Type B pancreatic cell (in vitro differentiated cells): Measurements from ENCODE around the gene SPRYD3. TPM values are rescaled to one million over a fixed set of nuclear protein-coding genes. Genes with fewer than 3 reads are reported as not detected.
A peak's percentile ranks its signal among the peaks of the same experiment; 100 is the strongest.
"Not testable (repeated sequence)": the region's sequence is repeated elsewhere in the genome, so short reads cannot be mapped to it uniquely, and the experiment has no call there.

Source experiments
- DNase-seq: peaks from one replicate; pipeline ENCODE4 v3.0.0; 2021; ENCODE audit warnings: mixed read lengths; ENCODE audit not compliant: unreplicated experiment; ENCODE audit errors: extremely low spot score
- H3K27ac Mint-ChIP-seq: 2 replicates; pipeline ENCODE4 v1.8.0; 2021; ENCODE audit warnings: mild to moderate bottlenecking, mixed read lengths
- H3K27me3 Mint-ChIP-seq: 2 replicates; pipeline ENCODE4 v1.8.0; 2021; ENCODE audit warnings: mixed read lengths
- H3K36me3 Mint-ChIP-seq: 2 replicates; pipeline ENCODE4 v1.8.0; 2021; ENCODE audit warnings: mixed read lengths
- H3K4me1 Mint-ChIP-seq: one replicate; pipeline ENCODE4 v1.8.0; 2021; ENCODE audit warnings: mixed read lengths; ENCODE audit not compliant: unreplicated experiment
- H3K4me3 Mint-ChIP-seq: 2 replicates; pipeline ENCODE4 v1.8.0; 2021; ENCODE audit warnings: mild to moderate bottlenecking, mixed read lengths
- H3K9me3 Mint-ChIP-seq: 2 replicates; pipeline ENCODE4 v1.8.0; 2021; ENCODE audit warnings: mixed read lengths
- CTCF ChIP-seq: fragments of 200-600 bp; sonication (generic); conservative IDR thresholded peaks from 2 replicates; pipeline ENCODE4 v1.5.0; 2021; ENCODE audit warnings: antibody characterized with exemption, mild to moderate bottlenecking
- total RNA-seq: library from RNA; stranded (reverse); gene quantifications from 2 replicates; pipeline ENCODE4 v1.2.1, GENCODE V29; 2021; ENCODE audit warnings: low replicate concordance

The SPRYD3 gene
- total RNA-seq, 1 donor from 2014 or later = 22.1 TPM

DNA sequence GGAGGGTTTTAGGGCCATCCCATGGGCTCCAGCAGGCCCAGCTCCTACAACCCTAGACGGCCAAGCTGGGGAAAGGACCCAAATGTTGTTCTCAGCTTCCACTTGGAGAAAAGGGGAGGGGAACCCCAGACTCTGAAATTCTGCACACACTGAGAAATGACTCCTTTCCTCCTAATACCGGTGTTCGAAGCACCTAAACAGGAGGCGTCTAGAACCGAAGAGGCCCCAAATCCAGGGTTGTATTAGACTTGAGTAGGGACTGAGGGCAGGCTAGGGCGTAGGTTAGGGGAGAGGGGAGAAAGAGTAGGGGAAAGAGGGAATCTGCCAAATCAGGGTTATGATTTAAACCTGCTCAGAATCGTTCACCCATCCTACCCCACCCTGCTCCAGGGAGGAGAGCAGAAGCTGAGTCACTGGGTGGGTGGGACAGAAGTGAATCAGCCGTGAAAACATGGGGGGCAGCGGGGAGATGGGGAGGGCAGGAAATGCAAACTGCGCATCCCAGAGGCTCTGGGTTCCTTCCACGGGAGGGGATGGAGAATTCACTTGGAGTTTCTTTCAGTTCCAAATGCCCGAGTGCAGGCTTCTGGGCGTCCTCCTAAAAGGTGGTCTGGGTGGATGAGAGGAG lies 19.3 kb upstream of the SPRYD3 start:
- H3K27ac Mint-ChIP-seq = peak overlapping the region; percentile 92
- H3K9me3 Mint-ChIP-seq = no peaks in the 10 kb centered on the region
- no peak for TF ChIP-seq CTCF
- H3K4me1 Mint-ChIP-seq = peaks cover 36% of the 10 kb centered on the region
- H3K4me3 Mint-ChIP-seq = peak overlapping the region; percentile 92
- DNase-seq = no peak
- H3K27me3 Mint-ChIP-seq = peaks cover 30% of the 10 kb centered on the region
- H3K36me3 Mint-ChIP-seq = no peaks in the 10 kb centered on the region

DNA sequence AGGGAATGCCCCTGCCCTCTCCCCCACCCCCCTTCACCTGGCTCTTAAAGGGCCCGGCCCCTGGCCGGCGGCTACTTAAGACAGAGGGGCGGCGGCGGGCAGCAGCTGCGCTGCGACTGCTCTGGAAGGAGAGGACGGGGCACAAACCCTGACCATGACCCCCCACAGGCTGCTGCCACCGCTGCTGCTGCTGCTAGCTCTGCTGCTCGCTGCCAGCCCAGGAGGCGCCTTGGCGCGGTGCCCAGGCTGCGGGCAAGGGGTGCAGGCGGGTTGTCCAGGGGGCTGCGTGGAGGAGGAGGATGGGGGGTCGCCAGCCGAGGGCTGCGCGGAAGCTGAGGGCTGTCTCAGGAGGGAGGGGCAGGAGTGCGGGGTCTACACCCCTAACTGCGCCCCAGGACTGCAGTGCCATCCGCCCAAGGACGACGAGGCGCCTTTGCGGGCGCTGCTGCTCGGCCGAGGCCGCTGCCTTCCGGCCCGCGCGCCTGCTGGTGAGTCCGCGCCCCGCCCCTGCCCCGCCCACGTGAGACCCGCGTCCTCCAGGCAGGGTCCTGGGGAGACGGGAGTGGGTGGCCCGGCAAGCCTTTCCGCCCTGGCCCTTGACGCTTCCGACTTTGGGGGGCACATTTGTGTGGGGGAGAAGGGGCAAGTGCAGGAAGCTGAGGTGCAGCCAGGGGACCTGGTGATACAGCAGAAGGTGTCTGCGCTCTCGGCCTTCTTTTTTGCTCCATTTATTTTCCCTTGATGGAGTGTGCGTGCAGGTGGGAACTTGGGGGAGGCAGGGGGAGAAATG lies 18.6 kb upstream of the SPRYD3 start, which contains the start of gene IGFBP6:
Gene IGFBP6, plus strand, starts transcription at position 104 of the 790 bp plus-strand sequence. Its CDS starts 51 bp downstream, at position 155.
- H3K36me3 Mint-ChIP-seq = no peaks in the 10 kb centered on the region

DNA sequence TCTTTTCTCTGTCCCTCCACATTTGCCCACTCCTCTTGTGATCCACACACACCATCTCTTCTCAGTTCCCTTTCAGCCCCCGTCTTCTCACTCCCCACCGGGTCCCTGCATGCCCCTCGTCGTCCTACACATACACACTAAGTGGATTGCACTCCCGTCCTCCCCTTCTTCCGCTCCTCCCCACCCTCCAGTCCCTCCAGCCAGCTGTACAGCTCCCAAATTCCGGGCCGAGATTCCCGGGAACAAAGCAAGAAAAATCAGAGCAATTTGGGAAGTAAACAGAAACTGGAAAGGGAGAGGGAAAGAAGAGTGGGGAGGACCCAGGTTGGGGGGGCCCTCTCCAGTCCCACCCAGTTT lies 18.0 kb upstream of the SPRYD3 start:
- H3K36me3 Mint-ChIP-seq = no peaks in the 10 kb centered on the region
- no peaks in the 10 kb centered on the region for H3K9me3 Mint-ChIP-seq
- H3K27ac Mint-ChIP-seq = peak overlapping the region; percentile 83
- peaks cover 36% of the 10 kb centered on the region for H3K4me1 Mint-ChIP-seq
- peaks cover 30% of the 10 kb centered on the region for H3K27me3 Mint-ChIP-seq
- TF ChIP-seq CTCF = no peak
- peak overlapping the region; percentile 89 for H3K4me3 Mint-ChIP-seq
- DNase-seq = no peak

More for the DNA sequence above, 18.6 kb upstream of the SPRYD3 start, which contains the start of gene IGFBP6:
- H3K27me3 Mint-ChIP-seq = peaks cover 30% of the 10 kb centered on the region
- peaks cover 36% of the 10 kb centered on the region for H3K4me1 Mint-ChIP-seq
- DNase-seq = no peak
- peak; percentile 47 for TF ChIP-seq CTCF
- H3K9me3 Mint-ChIP-seq = no peaks in the 10 kb centered on the region
- peak within 1 kb of the TSS; percentile 92 for H3K4me3 Mint-ChIP-seq
- H3K27ac Mint-ChIP-seq = peak within 1 kb of the TSS; percentile 92

- Mint-ChIP-seq H3K4me1 (peaks cover 36% of the 10 kb centered on the region), H3K36me3 (no peaks in the 10 kb centered on the region), H3K27me3 (peaks cover 30% of the 10 kb centered on the region), H3K4me3 (peak overlapping the region; percentile 89), H3K27ac (peak overlapping the region; percentile 83), H3K9me3 (no peaks in the 10 kb centered on the region)
- no peak for TF ChIP-seq CTCF
- no peak for DNase-seq
Measured at GRCh38 chr12:53096759-53097158, 17.6 kb upstream of the SPRYD3 start.

DNA sequence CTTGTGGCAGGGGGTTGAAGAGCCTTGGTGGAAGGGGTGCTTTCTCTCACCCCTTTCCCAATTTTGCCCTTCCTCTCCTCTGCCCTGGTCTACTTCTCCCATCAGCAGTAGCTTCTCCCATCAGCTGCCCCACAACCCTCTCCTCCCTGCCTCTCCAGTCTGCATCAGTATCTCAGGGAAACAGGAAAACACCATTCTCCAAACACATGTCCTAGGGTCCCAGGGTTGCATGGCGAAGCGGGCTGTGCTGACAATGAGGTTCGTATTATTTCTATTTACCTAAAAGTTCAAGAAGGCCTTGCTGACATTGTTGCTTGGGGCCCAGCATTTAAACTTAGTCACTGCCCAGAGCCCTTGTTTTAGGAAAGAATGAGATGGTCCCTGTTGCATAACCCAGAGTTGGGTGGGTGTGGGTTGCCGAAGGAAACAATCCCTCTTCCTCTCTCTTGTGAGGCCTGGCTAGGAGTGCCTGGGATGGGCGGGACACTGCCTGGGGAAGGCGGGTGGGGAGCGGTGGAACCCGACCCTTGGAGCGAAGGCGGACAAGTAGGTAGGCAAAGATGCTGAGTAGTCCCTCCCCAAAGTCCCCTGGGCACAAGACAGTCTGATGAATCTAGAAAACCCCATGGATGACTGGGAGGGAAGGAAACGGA lies 17.0 kb upstream of the SPRYD3 start:
- peak overlapping the region; percentile 89 for H3K4me3 Mint-ChIP-seq
- no peak for TF ChIP-seq CTCF
- H3K27me3 Mint-ChIP-seq = peaks cover 30% of the 10 kb centered on the region
- no peaks in the 10 kb centered on the region for H3K36me3 Mint-ChIP-seq
- H3K9me3 Mint-ChIP-seq = no peaks in the 10 kb centered on the region
- DNase-seq = no peak
- peak overlapping the region; percentile 83 for H3K27ac Mint-ChIP-seq
- H3K4me1 Mint-ChIP-seq = peaks cover 36% of the 10 kb centered on the region

DNA sequence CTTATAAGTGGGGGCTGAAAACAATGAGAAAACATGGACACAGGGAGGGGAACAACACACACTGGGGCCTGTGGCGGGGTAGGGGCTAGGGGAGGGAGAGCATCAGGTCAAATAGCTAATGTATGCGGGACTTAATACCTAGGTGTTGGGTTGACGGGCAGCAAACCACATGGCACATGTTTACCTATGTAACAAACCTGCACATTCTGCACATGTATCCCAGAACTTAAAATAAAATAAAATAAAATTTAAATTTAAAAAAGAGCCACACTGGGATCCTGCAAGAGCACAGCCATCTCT lies 16.4 kb upstream of the SPRYD3 start:
- peaks cover 30% of the 10 kb centered on the region for H3K27me3 Mint-ChIP-seq
- peaks cover 36% of the 10 kb centered on the region for H3K4me1 Mint-ChIP-seq
- not testable (repeated sequence) for H3K36me3 Mint-ChIP-seq, H3K9me3 Mint-ChIP-seq, DNase-seq, H3K4me3 Mint-ChIP-seq, H3K27ac Mint-ChIP-seq

- H3K4me3 Mint-ChIP-seq, DNase-seq, H3K9me3 Mint-ChIP-seq, H3K36me3 Mint-ChIP-seq, H3K27ac Mint-ChIP-seq: not testable (repeated sequence)
- Mint-ChIP-seq H3K4me1 (peaks cover 36% of the 10 kb centered on the region), H3K27me3 (peaks cover 30% of the 10 kb centered on the region)
Measured at GRCh38 chr12:53094796-53095595, 15.8 kb upstream of the SPRYD3 start.
